Activated CD8-positive, alpha-beta T cell treated with anti-CD3 and anti-CD28 coated beads for 36 hours (primary cell): ENCODE results near the gene ZFP2. TPM values are rescaled to one million over a fixed set of nuclear protein-coding genes. Genes with fewer than 3 reads are reported as not detected.

Experiments
- ATAC-seq: fragments of 200-7000 bp; cut with Tn5 transposase; one replicate; pipeline ENCODE4 v1.10.0; 2021; ENCODE audit warnings: mild to moderate bottlenecking, moderate library complexity
- CTCF ChIA-PET: fragments of 350-600 bp; sonication (Branson Sonifier 250); formaldehyde crosslinking; loops from one replicate; lab custom pipeline; 2021; ENCODE audit warnings: antibody characterized with exemption; lab: Charles Lee
- POLR2A ChIA-PET: fragments of 350-600 bp; sonication (Branson Sonifier 250); formaldehyde crosslinking; loops from one replicate; lab custom pipeline; 2021; ENCODE audit warnings: antibody characterized with exemption; lab: Charles Lee
- DNase-seq: peaks from one replicate; pipeline ENCODE4 v3.0.0-alpha.2; 2020
- H3K27ac Mint-ChIP-seq: one replicate; pipeline ENCODE4 v1.8.0; 2021; ENCODE audit warnings: mild to moderate bottlenecking, mixed read lengths
- H3K27me3 Mint-ChIP-seq: one replicate; pipeline ENCODE4 v1.8.0; 2021; ENCODE audit warnings: mixed read lengths
- H3K36me3 Mint-ChIP-seq: one replicate; pipeline ENCODE4 v1.8.0; 2021; ENCODE audit warnings: low read depth, mixed read lengths
- H3K4me1 Mint-ChIP-seq: one replicate; pipeline ENCODE4 v1.8.0; 2021; ENCODE audit warnings: low read depth, mixed read lengths
- H3K4me3 Mint-ChIP-seq: one replicate; pipeline ENCODE4 v1.8.0; 2021; ENCODE audit warnings: mild to moderate bottlenecking, moderate library complexity, mixed read lengths
- H3K9me3 Mint-ChIP-seq: one replicate; pipeline ENCODE4 v1.8.0; 2021; ENCODE audit warnings: mixed read lengths
- CTCF ChIP-seq: fragments of 200-600 bp; IDR thresholded peaks from one replicate; pipeline ENCODE4 v1.8.0; 2022; ENCODE audit warnings: antibody characterized with exemption, mild to moderate bottlenecking
- intact Hi-C: fragments of 100-400 bp; cut with micrococcal nuclease; formaldehyde crosslinking; loops from one replicate; pipeline ENCODE4 v1.10.0; 2022
- total RNA-seq, 2 experiments: library from RNA; stranded (reverse); gene quantifications; one replicate each; pipeline ENCODE4 v1.2.3, GENCODE V29; 2021

Gene ZFP2
- total RNA-seq, 2 experiments from 2014 or later, result 0.36 to 0.69 TPM

GRCh38 chr5:178902849-178903248 is 7.1 kb downstream of the ZFP2 start:
- H3K27ac Mint-ChIP-seq, result no peak overlapping the region
- H3K27me3 Mint-ChIP-seq, result no peaks in the 10 kb centered on the region
- ATAC-seq (no peak), DNase-seq (no peak)
- H3K4me3 Mint-ChIP-seq, result no peak overlapping the region
- no peak for TF ChIP-seq CTCF
- peaks cover 29% of the 10 kb centered on the region for H3K36me3 Mint-ChIP-seq
- ChIA-PET CTCF (no interaction called here), POLR2A (no interaction called here)
- intact Hi-C loops, result no loop called here
- no peaks in the 10 kb centered on the region for H3K4me1 Mint-ChIP-seq
- H3K9me3 Mint-ChIP-seq, result peaks cover 31% of the 10 kb centered on the region

GRCh38 chr5:178931846-178932760 is 36.4 kb downstream of the ZFP2 start:
- H3K27ac Mint-ChIP-seq, result no peak overlapping the region
- no peak overlapping the region for H3K4me3 Mint-ChIP-seq
- no peak for DNase-seq
- no peaks in the 10 kb centered on the region for H3K4me1 Mint-ChIP-seq
- TF ChIP-seq CTCF, result no peak
- peaks cover 79% of the 10 kb centered on the region for H3K9me3 Mint-ChIP-seq
- ChIA-PET POLR2A (no interaction called here), CTCF (no interaction called here)
- intact Hi-C loops, result no loop called here
- ATAC-seq, result no peak
- no peaks in the 10 kb centered on the region for H3K27me3 Mint-ChIP-seq
- H3K36me3 Mint-ChIP-seq, result peaks cover 72% of the 10 kb centered on the region

- no peak within 1 kb of the TSS for H3K4me3 Mint-ChIP-seq
- CTCF ChIA-PET, result no interaction called here
- no peak for ATAC-seq
Observed at GRCh38 chr5:178940569-178941360, 45.1 kb downstream of the ZFP2 start, which contains the start of gene ZNF454. TSS of gene ZNF454 (plus strand) at chr5:178941198. CDS start at chr5:178942792, 1,594 bp downstream.

GRCh38 chr5:178941361-178941760 is 45.6 kb downstream of the ZFP2 start:
- Mint-ChIP-seq H3K27ac (no peak overlapping the region), H3K4me3 (no peak overlapping the region), H3K36me3 (peaks cover 46% of the 10 kb centered on the region), H3K9me3 (peaks cover 64% of the 10 kb centered on the region), H3K4me1 (no peaks in the 10 kb centered on the region), H3K27me3 (peaks cover 32% of the 10 kb centered on the region)
- CTCF ChIA-PET, result no interaction called here
- intact Hi-C loops, result no loop called here
- DNase-seq (no peak), ATAC-seq (no peak)
- no peak for TF ChIP-seq CTCF
- POLR2A ChIA-PET, result no interaction called here

More at GRCh38 chr5:178940569-178941360, 45.1 kb downstream of the ZFP2 start, which contains the start of gene ZNF454:
- peaks cover 47% of the 10 kb centered on the region for H3K36me3 Mint-ChIP-seq
- no peak within 1 kb of the TSS for H3K27ac Mint-ChIP-seq
- no peak for TF ChIP-seq CTCF
- peaks cover 32% of the 10 kb centered on the region for H3K27me3 Mint-ChIP-seq
- intact Hi-C loops, result no loop called here
- POLR2A ChIA-PET, result interaction anchor here (1.5 kb wide), 1 partner anchor 12 kb away, joined by 5 read pairs; no protein-coding TSS in a partner anchor
- peaks cover 68% of the 10 kb centered on the region for H3K9me3 Mint-ChIP-seq
- DNase-seq, result no peak
- no peaks in the 10 kb centered on the region for H3K4me1 Mint-ChIP-seq
